Liver (tissue), 9 donors: ENCODE measurements around the gene YIPF4. TPM values are rescaled to one million over a fixed set of nuclear protein-coding genes. Genes with fewer than 3 reads are reported as not detected.
A peak's percentile ranks its signal among the peaks of the same experiment; 100 is the strongest.

Experiments
- DNase-seq: peaks from one replicate; pipeline ENCODE4 v3.0.0-alpha.2; 2017; ENCODE audit warnings: low spot score
- H3K27ac ChIP-seq, 2 donors: one replicate each; pipeline ENCODE4 v1.7.0; 2013; ENCODE audit warnings: inconsistent platforms in 2 of 2, low read length in 2 of 2, control low read depth in 1 of 2, low read depth in 1 of 2, mild to moderate bottlenecking in 1 of 2
- H3K27me3 ChIP-seq, 4 donors: one replicate each; pipeline versions ENCODE4 v1.6.1 to v1.7.0; 2013; ENCODE audit warnings: low read length in 3 of 4, inconsistent platforms in 1 of 4, mild to moderate bottlenecking in 1 of 4, moderate library complexity in 1 of 4; ENCODE audit not compliant: control insufficient read depth in 4 of 4, insufficient read depth in 4 of 4
- H3K36me3 ChIP-seq, 4 donors: one replicate each; pipeline versions ENCODE4 v1.6.1 to v1.7.0; 2013; ENCODE audit warnings: low read length in 3 of 4, mild to moderate bottlenecking in 3 of 4, low read depth in 1 of 4, moderate library complexity in 1 of 4; ENCODE audit not compliant: control insufficient read depth in 4 of 4, insufficient read depth in 3 of 4
- H3K4me1 ChIP-seq, 4 donors: one replicate each; pipeline versions ENCODE4 v1.6.1 to v1.7.0; 2013; ENCODE audit warnings: low read length in 3 of 4, mild to moderate bottlenecking in 3 of 4, moderate library complexity in 1 of 4; ENCODE audit not compliant: control insufficient read depth in 4 of 4, insufficient read depth in 4 of 4
- H3K4me3 ChIP-seq, 3 donors: one replicate each; pipeline versions ENCODE4 v1.6.1 to v1.7.0; 2013; ENCODE audit warnings: low read length in 3 of 3, control low read depth in 1 of 3, low read depth in 1 of 3, mild to moderate bottlenecking in 1 of 3
- H3K9ac ChIP-seq, 2 donors: one replicate each; pipeline ENCODE4 v1.7.0; 2013; ENCODE audit warnings: low read length in 2 of 2, mild to moderate bottlenecking in 2 of 2, moderate library complexity in 2 of 2, control low read depth in 1 of 2, low read depth in 1 of 2
- H3K9me3 ChIP-seq, 4 donors: one replicate each; pipeline versions ENCODE4 v1.6.1 to v1.7.0; 2013; ENCODE audit warnings: low read length in 3 of 4; ENCODE audit not compliant: control insufficient read depth in 4 of 4
- EGR1 ChIP-seq, 2 donors: IDR thresholded peaks; 2 replicates each; pipeline ENCODE4 v1.6.1; 2016 to 2018; ENCODE audit warnings: antibody characterized with exemption in 2 of 2, low read depth in 2 of 2
- FOXA2 ChIP-seq: IDR thresholded peaks from 2 replicates; pipeline ENCODE4 v1.6.1; 2016; ENCODE audit warnings: antibody characterized with exemption
- GABPA ChIP-seq, 2 donors: IDR thresholded peaks in 1 of 2; conservative IDR thresholded peaks in 1 of 2; 2 replicates each; pipeline ENCODE4 v1.6.1; 2016; ENCODE audit warnings: antibody characterized with exemption in 2 of 2, mild to moderate bottlenecking in 1 of 2, moderate library complexity in 1 of 2
- HNF4A ChIP-seq, 2 donors: conservative IDR thresholded peaks; 2 replicates each; pipeline ENCODE4 v1.6.1; 2016; ENCODE audit warnings: antibody characterized with exemption in 2 of 2, mild to moderate bottlenecking in 2 of 2
- HNF4G ChIP-seq: IDR thresholded peaks from 2 replicates; pipeline ENCODE4 v1.6.1; 2016; ENCODE audit warnings: antibody characterized with exemption
- JUND ChIP-seq, 2 donors: IDR thresholded peaks; 2 replicates each; pipeline ENCODE4 v1.6.1; 2016; ENCODE audit warnings: antibody characterized with exemption in 2 of 2
- NR2F2 ChIP-seq: IDR thresholded peaks from 2 replicates; pipeline ENCODE4 v1.6.1; 2016; ENCODE audit warnings: antibody characterized with exemption
- RAD21 ChIP-seq, 2 donors: IDR thresholded peaks; 2 replicates each; pipeline ENCODE4 v1.6.1; 2016; ENCODE audit warnings: antibody characterized with exemption in 2 of 2, mild to moderate bottlenecking in 2 of 2
- RXRA ChIP-seq, 2 donors: IDR thresholded peaks; 2 replicates each; pipeline ENCODE4 v1.6.1; 2017 to 2018; ENCODE audit warnings: antibody characterized with exemption in 2 of 2, mild to moderate bottlenecking in 1 of 2
- SP1 ChIP-seq: IDR thresholded peaks from 2 replicates; pipeline ENCODE4 v1.6.1; 2018; ENCODE audit warnings: antibody characterized with exemption, mild to moderate bottlenecking
- TAF1 ChIP-seq: conservative IDR thresholded peaks from 2 replicates; pipeline ENCODE4 v1.6.1; 2016; ENCODE audit warnings: antibody characterized with exemption, mild to moderate bottlenecking
- YY1 ChIP-seq: IDR thresholded peaks from 2 replicates; pipeline ENCODE4 v1.6.1; 2016; ENCODE audit warnings: antibody characterized with exemption, mild to moderate bottlenecking
- WGBS: extraction: QIAGEN DNeasy Blood & Tissue Kit; methylation state at CpG from one replicate; pipeline ENCODE4 v1.1.7; 2013; 5-methylcytosine and 5-hydroxymethylcytosine counted together
- polyA plus RNA-seq, 2 donors: library from polyadenylated mRNA; stranded (reverse) in 1 of 2; unstranded in 1 of 2; fragments of 200-250 nt in 1 of 2; fragments of >200 nt in 1 of 2; fragmentation: Nextera tagmentation in 1 of 2; extraction: Ambion mirVana in 1 of 2; gene quantifications; one replicate each; pipeline versions ENCODE4 v1.2.1 to v1.2.3, GENCODE V29; 2013 to 2015
- total RNA-seq, 2 donors: library from RNA; depleted of rRNA; stranded (reverse); fragments of >200 nt; gene quantifications; one replicate each; pipeline ENCODE4 v1.2.3, GENCODE V29; 2014
- TF ChIP-seq, protein P1 (sequence below): fragments of 150-350 bp; IDR thresholded peaks from 2 replicates; pipeline ENCODE4 v1.5.1; 2017; ENCODE audit warnings: improper control_type of control experiment, low read depth, low read length; ENCODE audit not compliant: missing input control
- TF ChIP-seq, protein P2 (sequence below): IDR thresholded peaks from 2 replicates; pipeline ENCODE4 v1.6.1; 2016; ENCODE audit warnings: antibody characterized with exemption
- TF ChIP-seq, protein P3 (sequence below): IDR thresholded peaks from 2 replicates; pipeline ENCODE4 v1.6.1; 2016; ENCODE audit warnings: antibody characterized with exemption
- TF ChIP-seq, protein P4 (sequence below): IDR thresholded peaks from 2 replicates; pipeline ENCODE4 v1.6.1; 2016; ENCODE audit warnings: antibody characterized with exemption
- donor health status: healthy.
- donor health status: healthy.
- donor health status: healthy.
- donor health status: healthy.
- donor health status: healthy.

Gene YIPF4
- total and polyA plus RNA-seq, 4 donors: 11.6 to 38.4 (median 14.4) TPM

DNA sequence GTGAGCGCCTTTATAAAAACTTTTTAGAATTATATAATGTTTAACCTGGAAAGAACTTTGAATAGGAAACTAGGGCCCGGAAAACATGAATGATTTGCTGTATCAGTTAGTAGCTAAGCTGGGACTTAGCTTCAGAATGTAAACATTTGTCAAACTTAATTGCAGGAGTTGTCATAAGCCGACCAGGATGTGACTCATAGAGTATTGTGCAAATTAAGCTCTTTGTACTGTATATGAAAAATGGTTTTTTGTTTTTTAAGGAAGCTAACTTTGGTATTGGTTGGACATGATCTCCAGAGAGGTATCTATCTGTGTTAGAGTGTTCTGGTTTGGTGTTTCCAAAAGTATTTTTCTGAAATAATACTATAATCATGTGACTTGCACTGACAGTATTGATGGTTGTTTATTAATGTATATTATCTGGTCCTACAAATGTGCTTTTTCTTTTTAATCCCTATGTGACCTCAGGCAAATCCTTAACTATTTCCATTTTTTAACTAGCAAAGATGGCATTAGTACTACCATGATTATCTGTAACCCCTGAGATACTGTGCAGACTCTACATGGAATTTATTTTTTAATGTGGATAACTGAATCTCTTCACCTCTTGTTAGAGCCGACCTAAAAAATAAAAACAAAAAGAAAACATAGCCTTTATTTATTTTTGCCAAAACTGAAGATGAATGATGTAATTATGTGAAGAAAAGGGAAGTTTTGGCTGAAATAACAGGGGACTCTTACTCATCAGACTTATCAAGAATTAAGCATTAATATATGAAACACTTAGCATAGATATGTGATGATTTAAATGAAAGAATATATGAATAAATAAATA, 11.7 kb downstream of the YIPF4 start:
- 65% methylated on average over 4 of the region's 4 CpGs for WGBS
- H3K9me3 ChIP-seq: no peaks in the 10 kb centered on the region
- peaks cover 0 to 3% (median 2%) of the 10 kb centered on the region in 4 donors for H3K4me1 ChIP-seq
- H3K36me3 ChIP-seq: peaks cover 0 to 3% (median under 1%) of the 10 kb centered on the region in 4 donors
- TF ChIP-seq, protein P1, sequence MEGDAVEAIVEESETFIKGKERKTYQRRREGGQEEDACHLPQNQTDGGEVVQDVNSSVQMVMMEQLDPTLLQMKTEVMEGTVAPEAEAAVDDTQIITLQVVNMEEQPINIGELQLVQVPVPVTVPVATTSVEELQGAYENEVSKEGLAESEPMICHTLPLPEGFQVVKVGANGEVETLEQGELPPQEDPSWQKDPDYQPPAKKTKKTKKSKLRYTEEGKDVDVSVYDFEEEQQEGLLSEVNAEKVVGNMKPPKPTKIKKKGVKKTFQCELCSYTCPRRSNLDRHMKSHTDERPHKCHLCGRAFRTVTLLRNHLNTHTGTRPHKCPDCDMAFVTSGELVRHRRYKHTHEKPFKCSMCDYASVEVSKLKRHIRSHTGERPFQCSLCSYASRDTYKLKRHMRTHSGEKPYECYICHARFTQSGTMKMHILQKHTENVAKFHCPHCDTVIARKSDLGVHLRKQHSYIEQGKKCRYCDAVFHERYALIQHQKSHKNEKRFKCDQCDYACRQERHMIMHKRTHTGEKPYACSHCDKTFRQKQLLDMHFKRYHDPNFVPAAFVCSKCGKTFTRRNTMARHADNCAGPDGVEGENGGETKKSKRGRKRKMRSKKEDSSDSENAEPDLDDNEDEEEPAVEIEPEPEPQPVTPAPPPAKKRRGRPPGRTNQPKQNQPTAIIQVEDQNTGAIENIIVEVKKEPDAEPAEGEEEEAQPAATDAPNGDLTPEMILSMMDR: no peak
- TF ChIP-seq EGR1 (IDR thresholded peaks at IDR 0.05; ENCODE audit: low read depth in 2 of 2): no peak
- TF ChIP-seq, protein P2, sequence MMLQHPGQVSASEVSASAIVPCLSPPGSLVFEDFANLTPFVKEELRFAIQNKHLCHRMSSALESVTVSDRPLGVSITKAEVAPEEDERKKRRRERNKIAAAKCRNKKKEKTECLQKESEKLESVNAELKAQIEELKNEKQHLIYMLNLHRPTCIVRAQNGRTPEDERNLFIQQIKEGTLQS: no peak
- TF ChIP-seq SP1: no peak
- TF ChIP-seq, protein P3, sequence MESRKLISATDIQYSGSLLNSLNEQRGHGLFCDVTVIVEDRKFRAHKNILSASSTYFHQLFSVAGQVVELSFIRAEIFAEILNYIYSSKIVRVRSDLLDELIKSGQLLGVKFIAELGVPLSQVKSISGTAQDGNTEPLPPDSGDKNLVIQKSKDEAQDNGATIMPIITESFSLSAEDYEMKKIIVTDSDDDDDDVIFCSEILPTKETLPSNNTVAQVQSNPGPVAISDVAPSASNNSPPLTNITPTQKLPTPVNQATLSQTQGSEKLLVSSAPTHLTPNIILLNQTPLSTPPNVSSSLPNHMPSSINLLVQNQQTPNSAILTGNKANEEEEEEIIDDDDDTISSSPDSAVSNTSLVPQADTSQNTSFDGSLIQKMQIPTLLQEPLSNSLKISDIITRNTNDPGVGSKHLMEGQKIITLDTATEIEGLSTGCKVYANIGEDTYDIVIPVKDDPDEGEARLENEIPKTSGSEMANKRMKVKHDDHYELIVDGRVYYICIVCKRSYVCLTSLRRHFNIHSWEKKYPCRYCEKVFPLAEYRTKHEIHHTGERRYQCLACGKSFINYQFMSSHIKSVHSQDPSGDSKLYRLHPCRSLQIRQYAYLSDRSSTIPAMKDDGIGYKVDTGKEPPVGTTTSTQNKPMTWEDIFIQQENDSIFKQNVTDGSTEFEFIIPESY: no peak
- peak in 1 of 2 donors; percentile 38 for TF ChIP-seq JUND (IDR thresholded peaks at IDR 0.05)
- no peak for TF ChIP-seq NR2F2
- no peak for TF ChIP-seq HNF4G
- H3K27ac ChIP-seq: peak overlapping the region in 1 of 2 donors; percentile 5
- no peak for DNase-seq
- H3K4me3 ChIP-seq: no peak overlapping the region
- H3K9ac ChIP-seq: peak overlapping the region in 1 of 2 donors; percentile 37
- H3K27me3 ChIP-seq: no peaks in the 10 kb centered on the region

DNA sequence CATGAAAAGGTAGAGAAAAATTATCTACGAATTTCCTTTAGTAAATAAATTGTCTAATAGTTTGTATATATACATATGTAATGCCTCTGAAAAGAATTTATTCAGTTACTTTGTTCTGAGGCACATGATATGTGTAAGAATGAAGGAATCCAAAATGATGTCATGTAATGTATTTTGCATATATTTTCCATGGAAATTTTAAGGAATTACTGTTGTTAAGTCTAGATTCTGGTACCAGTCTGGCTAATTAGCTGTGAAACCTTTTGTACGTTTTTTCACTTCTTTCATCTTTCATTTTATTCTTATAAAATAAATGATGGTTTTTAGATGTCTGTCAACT, 12.3 kb downstream of the YIPF4 start:
- peaks cover 0 to 3% (median 1%) of the 10 kb centered on the region in 4 donors for H3K4me1 ChIP-seq
- no peaks in the 10 kb centered on the region for H3K9me3 ChIP-seq
- H3K9ac ChIP-seq: no peak overlapping the region
- no peak overlapping the region for H3K4me3 ChIP-seq
- 94% methylated on average over 2 of the region's 2 CpGs for WGBS
- DNase-seq: no peak
- no peak overlapping the region for H3K27ac ChIP-seq
- no peaks in the 10 kb centered on the region for H3K27me3 ChIP-seq
- peaks cover 0 to 2% (median under 1%) of the 10 kb centered on the region in 4 donors for H3K36me3 ChIP-seq
- TF ChIP-seq YY1 (no peak), RAD21 (IDR thresholded peaks at IDR 0.05) (no peak), JUND (IDR thresholded peaks at IDR 0.05) (no peak), HNF4A (conservative IDR thresholded peaks at IDR 0.05) (no peak), TAF1 (no peak), FOXA2 (no peak), GABPA (IDR thresholded peaks at IDR 0.05 in 1 of 2, conservative IDR thresholded peaks at IDR 0.05 in 1 of 2) (no peak), RXRA (IDR thresholded peaks at IDR 0.05) (no peak)
- TF ChIP-seq, protein P4, sequence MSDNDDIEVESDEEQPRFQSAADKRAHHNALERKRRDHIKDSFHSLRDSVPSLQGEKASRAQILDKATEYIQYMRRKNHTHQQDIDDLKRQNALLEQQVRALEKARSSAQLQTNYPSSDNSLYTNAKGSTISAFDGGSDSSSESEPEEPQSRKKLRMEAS: no peak
- TF ChIP-seq, protein P2: no peak
- TF ChIP-seq, protein P3: no peak
